NB4 (cell line): ENCODE measurements around the gene GALNT14.

Experiments
- DNase-seq: peaks from one replicate; pipeline ENCODE4 v3.0.0; 2010; ENCODE audit warnings: low read depth
- H3K4me3 ChIP-seq: one replicate; pipeline ENCODE4 v1.5.1; 2011; ENCODE audit warnings: mild to moderate bottlenecking, low read depth, low read length, moderate library complexity
- MYC ChIP-seq: IDR thresholded peaks from 2 replicates; pipeline ENCODE4 v1.6.1; 2011; ENCODE audit warnings: low read depth, low read length
- POLR2A ChIP-seq: IDR thresholded peaks from 2 replicates; pipeline ENCODE4 v1.6.1; 2011; ENCODE audit warnings: mild to moderate bottlenecking; ENCODE audit not compliant: insufficient read length; ENCODE audit errors: extremely low read depth
- TF ChIP-seq, protein P1 (sequence below): IDR thresholded peaks from one replicate; pipeline ENCODE4 v1.5.1; 2012; ENCODE audit warnings: low read depth, low read length
- TF ChIP-seq, protein P2 (sequence below): IDR thresholded peaks from 2 replicates; pipeline ENCODE4 v1.6.1; 2011; ENCODE audit warnings: low read depth, low read length

GALNT14 gene

DNA sequence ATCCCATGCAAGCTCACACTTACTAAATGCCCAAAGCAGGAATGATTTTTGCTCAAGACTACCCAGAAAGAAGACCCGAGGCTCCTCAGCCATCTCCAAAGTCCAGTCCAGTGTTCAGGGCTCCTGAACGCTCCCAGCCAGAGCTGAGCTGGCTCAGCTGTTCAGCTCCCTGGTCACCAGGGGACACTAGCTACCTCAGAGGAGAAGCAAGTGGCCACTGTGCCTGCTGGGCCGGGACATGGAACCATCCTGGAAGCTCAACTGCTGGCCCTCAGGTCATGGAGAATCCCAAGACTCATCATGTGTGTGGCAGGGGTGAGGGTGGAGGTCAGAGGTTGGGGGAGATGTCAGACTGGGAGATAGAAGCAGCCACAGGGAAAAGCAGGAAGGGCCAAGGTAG, 89.0 kb downstream of the GALNT14 start:
- H3K4me3 ChIP-seq: no peak overlapping the region
- TF ChIP-seq MYC: no peak
- TF ChIP-seq, protein P1, sequence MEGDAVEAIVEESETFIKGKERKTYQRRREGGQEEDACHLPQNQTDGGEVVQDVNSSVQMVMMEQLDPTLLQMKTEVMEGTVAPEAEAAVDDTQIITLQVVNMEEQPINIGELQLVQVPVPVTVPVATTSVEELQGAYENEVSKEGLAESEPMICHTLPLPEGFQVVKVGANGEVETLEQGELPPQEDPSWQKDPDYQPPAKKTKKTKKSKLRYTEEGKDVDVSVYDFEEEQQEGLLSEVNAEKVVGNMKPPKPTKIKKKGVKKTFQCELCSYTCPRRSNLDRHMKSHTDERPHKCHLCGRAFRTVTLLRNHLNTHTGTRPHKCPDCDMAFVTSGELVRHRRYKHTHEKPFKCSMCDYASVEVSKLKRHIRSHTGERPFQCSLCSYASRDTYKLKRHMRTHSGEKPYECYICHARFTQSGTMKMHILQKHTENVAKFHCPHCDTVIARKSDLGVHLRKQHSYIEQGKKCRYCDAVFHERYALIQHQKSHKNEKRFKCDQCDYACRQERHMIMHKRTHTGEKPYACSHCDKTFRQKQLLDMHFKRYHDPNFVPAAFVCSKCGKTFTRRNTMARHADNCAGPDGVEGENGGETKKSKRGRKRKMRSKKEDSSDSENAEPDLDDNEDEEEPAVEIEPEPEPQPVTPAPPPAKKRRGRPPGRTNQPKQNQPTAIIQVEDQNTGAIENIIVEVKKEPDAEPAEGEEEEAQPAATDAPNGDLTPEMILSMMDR: no peak
- no peak for TF ChIP-seq POLR2A
- TF ChIP-seq, protein P2, sequence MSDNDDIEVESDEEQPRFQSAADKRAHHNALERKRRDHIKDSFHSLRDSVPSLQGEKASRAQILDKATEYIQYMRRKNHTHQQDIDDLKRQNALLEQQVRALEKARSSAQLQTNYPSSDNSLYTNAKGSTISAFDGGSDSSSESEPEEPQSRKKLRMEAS: no peak
- no peak for DNase-seq

GRCh38 chr2:31047599-31047998, 90.6 kb downstream of the GALNT14 start:
- TF ChIP-seq, protein P1: no peak
- TF ChIP-seq POLR2A (no peak), MYC (no peak)
- TF ChIP-seq, protein P2: no peak
- H3K4me3 ChIP-seq: no peak overlapping the region

DNA sequence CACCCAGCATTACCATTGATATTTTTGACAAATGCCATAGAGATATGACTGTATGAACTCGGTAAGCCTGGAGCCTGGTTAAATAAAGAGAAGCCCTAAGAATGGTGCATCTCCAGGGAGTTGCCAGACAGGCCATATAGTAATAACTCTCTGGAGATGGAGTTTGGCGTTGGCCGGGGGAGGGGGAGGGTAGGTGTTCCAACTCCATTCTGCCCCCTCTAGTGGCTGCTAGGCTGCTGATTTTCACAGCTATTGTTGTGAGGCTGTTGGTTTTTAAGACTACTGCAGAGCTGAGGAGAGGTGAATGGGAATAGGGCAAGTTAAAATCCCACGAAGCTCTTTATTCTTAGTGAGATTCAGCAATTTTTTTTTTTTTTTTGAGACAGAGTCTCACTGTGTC, 99.9 kb downstream of the GALNT14 start:
- no peak for TF ChIP-seq POLR2A
- TF ChIP-seq, protein P1: peak; percentile 9
- no peak for TF ChIP-seq MYC

More at GRCh38 chr2:31047599-31047998, 90.6 kb downstream of the GALNT14 start:
- DNase-seq: no peak

DNA sequence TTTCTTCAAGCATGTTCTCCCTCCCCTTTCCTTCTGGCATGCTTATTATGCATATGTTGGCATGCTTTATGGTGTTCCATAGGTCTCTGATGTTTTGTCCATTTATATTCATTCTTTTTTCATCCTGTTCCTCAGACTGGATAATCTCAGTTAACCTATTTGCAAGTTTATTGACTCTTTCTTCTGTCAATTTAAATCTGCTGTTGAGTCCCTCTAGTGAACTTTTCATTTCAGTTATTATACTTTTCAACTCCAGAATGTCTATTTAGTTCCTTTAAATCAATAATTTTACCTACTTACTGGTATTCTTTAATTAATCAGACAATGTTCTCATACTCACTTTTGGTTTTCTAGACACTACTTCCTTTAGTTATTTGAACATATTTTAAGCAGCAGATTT, 101.2 kb downstream of the GALNT14 start:
- no peak for DNase-seq
- H3K4me3 ChIP-seq: no peak overlapping the region
- TF ChIP-seq, protein P2: no peak
- TF ChIP-seq POLR2A: no peak
- no peak for TF ChIP-seq MYC
- TF ChIP-seq, protein P1: no peak

More for the DNA sequence above, 99.9 kb downstream of the GALNT14 start:
- peak; percentile 20 for DNase-seq
- H3K4me3 ChIP-seq: no peak overlapping the region

- no peak for DNase-seq
- TF ChIP-seq, protein P1: peak; percentile 6
- no peak for TF ChIP-seq POLR2A
- no peak overlapping the region for H3K4me3 ChIP-seq
Observed at GRCh38 chr2:31033032-31033431, 105.2 kb downstream of the GALNT14 start.

DNA sequence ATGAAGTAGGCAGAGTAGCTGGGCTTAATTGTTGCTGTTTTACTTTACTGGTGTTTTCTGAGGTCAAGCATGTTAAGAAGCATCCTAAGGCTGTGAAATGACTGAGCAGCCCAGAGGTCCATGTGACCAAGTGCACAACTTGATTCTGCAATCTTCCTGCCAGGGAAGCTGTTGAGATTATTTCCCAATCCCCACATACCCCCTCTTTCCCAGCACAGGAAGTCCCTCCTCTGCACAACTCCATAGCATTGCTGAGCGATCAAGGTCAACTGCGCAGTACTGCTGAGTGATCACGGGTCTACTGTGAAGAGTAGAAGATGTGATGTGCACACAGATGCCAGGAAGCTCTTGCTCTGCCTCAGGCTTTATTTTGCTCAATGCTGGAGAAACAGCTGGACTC, 105.8 kb downstream of the GALNT14 start:
- TF ChIP-seq POLR2A: no peak
- TF ChIP-seq, protein P2: peak; percentile 22; the same call in 1 of the 2 replicates
- peak; percentile 59 for DNase-seq
- no peak overlapping the region for H3K4me3 ChIP-seq
